ENCODE measurements around the gene PCSK2.

The PCSK2 gene

GRCh38 chr20:17448071-17448470 is 221.2 kb downstream of the PCSK2 start:
- no peak overlapping the region for H3K4me3 ChIP-seq (ENCODE audit: low read depth, low read length)
- no peak for TF ChIP-seq CTCF (IDR thresholded peaks at IDR 0.05; ENCODE audit: borderline replicate concordance, insufficient read depth, low read depth, low read length)

DNA sequence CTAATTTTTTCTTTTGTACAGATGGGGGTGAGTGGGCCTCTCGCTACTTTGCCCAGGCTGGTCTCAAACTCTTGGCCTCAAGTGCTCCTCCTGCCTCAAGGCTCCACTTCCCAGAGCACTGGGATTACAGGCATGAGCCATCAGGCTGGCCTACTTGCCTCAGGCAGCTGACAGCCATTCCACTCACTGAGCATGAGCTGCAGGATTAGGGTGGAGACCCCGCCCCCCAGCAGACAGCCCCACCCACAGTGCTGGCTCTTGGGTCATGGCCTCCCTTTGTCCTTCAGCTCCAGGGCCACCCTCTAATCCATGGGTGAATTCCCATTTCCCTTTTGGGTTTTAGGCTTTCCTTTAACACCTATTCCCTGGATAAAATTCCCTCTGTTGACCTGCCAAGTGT is 222.2 kb downstream of the PCSK2 start:
- no peak for TF ChIP-seq CTCF (IDR thresholded peaks at IDR 0.05; ENCODE audit: borderline replicate concordance, insufficient read depth, low read depth, low read length)
- H3K4me3 ChIP-seq (ENCODE audit: low read depth, low read length), result no peak overlapping the region

DNA sequence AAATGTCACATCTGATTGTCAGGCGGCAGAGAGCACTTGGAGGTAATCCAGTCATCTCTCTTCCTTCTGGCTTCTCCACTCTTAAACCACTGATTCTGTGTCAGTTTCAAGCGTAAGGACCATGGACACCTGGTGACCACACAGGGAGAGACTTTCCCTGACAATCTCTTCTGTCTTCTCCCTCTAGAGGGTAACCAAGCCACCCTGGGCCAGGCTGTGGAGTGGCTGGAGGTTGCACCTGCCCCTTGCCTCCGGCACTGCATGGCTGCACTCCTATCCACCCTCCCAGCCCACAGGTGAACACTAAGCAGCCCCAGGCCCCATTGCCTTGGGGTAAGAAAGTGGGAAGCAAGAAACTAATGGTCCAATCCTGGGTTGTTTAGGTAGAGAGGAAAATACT is 225.6 kb downstream of the PCSK2 start:
- no peak overlapping the region for H3K4me3 ChIP-seq (ENCODE audit: low read depth, low read length)
- no peak for TF ChIP-seq CTCF (IDR thresholded peaks at IDR 0.05; ENCODE audit: borderline replicate concordance, insufficient read depth, low read depth, low read length)

DNA sequence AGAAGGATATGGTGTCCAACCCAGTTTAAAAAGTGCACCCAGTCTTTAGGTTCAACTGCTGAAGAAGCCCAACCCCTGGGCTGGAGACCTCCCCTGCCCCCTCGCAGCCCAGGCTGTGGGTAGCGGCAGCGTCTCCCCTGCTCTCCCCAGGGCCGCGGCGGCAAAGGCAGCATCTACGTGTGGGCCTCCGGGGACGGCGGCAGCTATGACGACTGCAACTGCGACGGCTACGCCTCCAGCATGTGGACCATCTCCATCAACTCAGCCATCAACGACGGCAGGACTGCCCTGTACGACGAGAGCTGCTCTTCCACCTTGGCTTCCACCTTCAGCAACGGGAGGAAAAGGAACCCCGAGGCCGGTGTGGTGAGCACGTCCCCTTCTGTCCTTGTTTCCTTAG is 226.8 kb downstream of the PCSK2 start:
- H3K4me3 ChIP-seq (ENCODE audit: low read depth, low read length), result no peak overlapping the region

GRCh38 chr20:17456279-17456678 is 229.4 kb downstream of the PCSK2 start:
- no peak for TF ChIP-seq CTCF (IDR thresholded peaks at IDR 0.05; ENCODE audit: borderline replicate concordance, insufficient read depth, low read depth, low read length)
- H3K4me3 ChIP-seq (ENCODE audit: low read depth, low read length), result no peak overlapping the region

More for the DNA sequence above, 226.8 kb downstream of the PCSK2 start:
- no peak for TF ChIP-seq CTCF (IDR thresholded peaks at IDR 0.05; ENCODE audit: borderline replicate concordance, insufficient read depth, low read depth, low read length)

GRCh38 chr20:17457079-17457478 is 230.2 kb downstream of the PCSK2 start:
- no peak for TF ChIP-seq CTCF (IDR thresholded peaks at IDR 0.05; ENCODE audit: borderline replicate concordance, insufficient read depth, low read depth, low read length)

GRCh38 chr20:17457588-17458190 is 230.8 kb downstream of the PCSK2 start:
- no peak overlapping the region for H3K4me3 ChIP-seq (ENCODE audit: low read depth, low read length)
- TF ChIP-seq CTCF (IDR thresholded peaks at IDR 0.05; ENCODE audit: borderline replicate concordance, insufficient read depth, low read depth, low read length), result no peak

More at GRCh38 chr20:17457079-17457478, 230.2 kb downstream of the PCSK2 start:
- no peak overlapping the region for H3K4me3 ChIP-seq (ENCODE audit: low read depth, low read length)
